IPS DF 6.9 (cell line): Measurements from ENCODE around the gene DISC1.

Experiments
- DNase-seq: peaks from one replicate; pipeline ENCODE4 v3.0.0-alpha.2; 2013; ENCODE audit warnings: low read depth, low spot score
- H3K27ac ChIP-seq: one replicate; pipeline ENCODE4 v1.5.1; 2013; ENCODE audit warnings: low read length, control low read depth
- H3K27me3 ChIP-seq: 2 replicates; pipeline ENCODE4 v1.6.1; 2013; ENCODE audit warnings: mild to moderate bottlenecking, low read length; ENCODE audit not compliant: control insufficient read depth, insufficient read depth
- H3K36me3 ChIP-seq: 2 replicates; pipeline ENCODE4 v1.6.1; 2013; ENCODE audit warnings: low read length; ENCODE audit not compliant: control insufficient read depth, insufficient read depth
- H3K4me1 ChIP-seq: 2 replicates; pipeline ENCODE4 v1.6.1; 2013; ENCODE audit warnings: low read length; ENCODE audit not compliant: control insufficient read depth, insufficient read depth
- H3K4me3 ChIP-seq: 2 replicates; pipeline ENCODE4 v1.5.1; 2013; ENCODE audit warnings: mild to moderate bottlenecking, low read length
- H3K9me3 ChIP-seq: 2 replicates; pipeline ENCODE4 v1.6.1; 2013; ENCODE audit warnings: low read length, inconsistent platforms; ENCODE audit not compliant: control insufficient read depth, insufficient read depth
- WGBS: extraction: QIAGEN DNeasy Blood & Tissue Kit; methylation state at CpG from one replicate; pipeline ENCODE4 v1.1.7; 2013; ENCODE audit warnings: mixed read lengths, missing lambda C conversion rate; ENCODE audit not compliant: insufficient read length, insufficient coverage; 5-methylcytosine and 5-hydroxymethylcytosine counted together

Gene DISC1

GRCh38 chr1:231699784-231700183 is 73.2 kb downstream of the DISC1 start:
- no peaks in the 10 kb centered on the region for H3K4me1 ChIP-seq
- no peak overlapping the region for H3K4me3 ChIP-seq
- no peaks in the 10 kb centered on the region for H3K36me3 ChIP-seq
- no CpG with 5 or more reads among the region's 2 CpGs for WGBS
- H3K27me3 ChIP-seq: no peaks in the 10 kb centered on the region
- no peaks in the 10 kb centered on the region for H3K9me3 ChIP-seq
- H3K27ac ChIP-seq: no peak overlapping the region
- no peak for DNase-seq

GRCh38 chr1:231701306-231701705 is 74.7 kb downstream of the DISC1 start:
- Histone ChIP-seq H3K9me3 (no peaks in the 10 kb centered on the region), H3K36me3 (no peaks in the 10 kb centered on the region), H3K27ac (no peak overlapping the region), H3K4me1 (no peaks in the 10 kb centered on the region), H3K27me3 (no peaks in the 10 kb centered on the region), H3K4me3 (no peak overlapping the region)
- DNase-seq: no peak

GRCh38 chr1:231702331-231702730 is 75.7 kb downstream of the DISC1 start:
- Histone ChIP-seq H3K9me3 (no peaks in the 10 kb centered on the region), H3K27me3 (no peaks in the 10 kb centered on the region), H3K27ac (no peak overlapping the region), H3K4me3 (no peak overlapping the region), H3K4me1 (no peaks in the 10 kb centered on the region), H3K36me3 (no peaks in the 10 kb centered on the region)
- no peak for DNase-seq
- WGBS: no CpG with 5 or more reads among the region's 1 CpG

- Histone ChIP-seq H3K27ac (no peak overlapping the region), H3K27me3 (no peaks in the 10 kb centered on the region), H3K9me3 (no peaks in the 10 kb centered on the region), H3K4me3 (no peak overlapping the region), H3K4me1 (no peaks in the 10 kb centered on the region), H3K36me3 (no peaks in the 10 kb centered on the region)
- WGBS: no CpG with 5 or more reads among the region's 1 CpG
- no peak for DNase-seq
Measured at GRCh38 chr1:231702804-231703203, 76.2 kb downstream of the DISC1 start.

GRCh38 chr1:231705806-231706760 is 79.5 kb downstream of the DISC1 start:
- Histone ChIP-seq H3K9me3 (no peaks in the 10 kb centered on the region), H3K27ac (no peak overlapping the region), H3K4me1 (no peaks in the 10 kb centered on the region), H3K4me3 (no peak overlapping the region), H3K27me3 (no peaks in the 10 kb centered on the region), H3K36me3 (no peaks in the 10 kb centered on the region)
- WGBS: no CpG with 5 or more reads among the region's 6 CpGs
- no peak for DNase-seq

GRCh38 chr1:231706934-231707333 is 80.3 kb downstream of the DISC1 start:
- no peak overlapping the region for H3K27ac ChIP-seq
- H3K27me3 ChIP-seq: no peaks in the 10 kb centered on the region
- H3K4me1 ChIP-seq: no peaks in the 10 kb centered on the region
- no CpG with 5 or more reads among the region's 3 CpGs for WGBS
- no peak for DNase-seq
- H3K4me3 ChIP-seq: no peak overlapping the region
- H3K36me3 ChIP-seq: no peaks in the 10 kb centered on the region
- no peaks in the 10 kb centered on the region for H3K9me3 ChIP-seq

GRCh38 chr1:231707407-231707806 is 80.8 kb downstream of the DISC1 start:
- no peaks in the 10 kb centered on the region for H3K4me1 ChIP-seq
- no peaks in the 10 kb centered on the region for H3K27me3 ChIP-seq
- DNase-seq: no peak
- H3K9me3 ChIP-seq: no peaks in the 10 kb centered on the region
- H3K27ac ChIP-seq: no peak overlapping the region
- no peak overlapping the region for H3K4me3 ChIP-seq
- H3K36me3 ChIP-seq: no peaks in the 10 kb centered on the region

- no CpG with 5 or more reads among the region's 6 CpGs for WGBS
Measured at GRCh38 chr1:231708394-231708793, 81.8 kb downstream of the DISC1 start.

GRCh38 chr1:231714440-231714839 is 87.8 kb downstream of the DISC1 start:
- Histone ChIP-seq H3K9me3 (no peaks in the 10 kb centered on the region), H3K36me3 (no peaks in the 10 kb centered on the region), H3K4me1 (no peaks in the 10 kb centered on the region), H3K27me3 (no peaks in the 10 kb centered on the region), H3K27ac (no peak overlapping the region), H3K4me3 (no peak overlapping the region)
- no peak for DNase-seq

More at GRCh38 chr1:231708394-231708793, 81.8 kb downstream of the DISC1 start:
- H3K27me3 ChIP-seq: no peaks in the 10 kb centered on the region
- no peaks in the 10 kb centered on the region for H3K4me1 ChIP-seq
- H3K9me3 ChIP-seq: no peaks in the 10 kb centered on the region
- no peaks in the 10 kb centered on the region for H3K36me3 ChIP-seq
- H3K27ac ChIP-seq: no peak overlapping the region
- no peak for DNase-seq
- H3K4me3 ChIP-seq: no peak overlapping the region

- WGBS: no CpG with 5 or more reads among the region's 8 CpGs
- Histone ChIP-seq H3K4me3 (no peak overlapping the region), H3K4me1 (no peaks in the 10 kb centered on the region), H3K36me3 (no peaks in the 10 kb centered on the region), H3K9me3 (no peaks in the 10 kb centered on the region), H3K27ac (no peak overlapping the region), H3K27me3 (no peaks in the 10 kb centered on the region)
- DNase-seq: no peak
Measured at GRCh38 chr1:231715816-231716722, 89.5 kb downstream of the DISC1 start.
